ENCODE measurements around the gene HOXA4.

DNA sequence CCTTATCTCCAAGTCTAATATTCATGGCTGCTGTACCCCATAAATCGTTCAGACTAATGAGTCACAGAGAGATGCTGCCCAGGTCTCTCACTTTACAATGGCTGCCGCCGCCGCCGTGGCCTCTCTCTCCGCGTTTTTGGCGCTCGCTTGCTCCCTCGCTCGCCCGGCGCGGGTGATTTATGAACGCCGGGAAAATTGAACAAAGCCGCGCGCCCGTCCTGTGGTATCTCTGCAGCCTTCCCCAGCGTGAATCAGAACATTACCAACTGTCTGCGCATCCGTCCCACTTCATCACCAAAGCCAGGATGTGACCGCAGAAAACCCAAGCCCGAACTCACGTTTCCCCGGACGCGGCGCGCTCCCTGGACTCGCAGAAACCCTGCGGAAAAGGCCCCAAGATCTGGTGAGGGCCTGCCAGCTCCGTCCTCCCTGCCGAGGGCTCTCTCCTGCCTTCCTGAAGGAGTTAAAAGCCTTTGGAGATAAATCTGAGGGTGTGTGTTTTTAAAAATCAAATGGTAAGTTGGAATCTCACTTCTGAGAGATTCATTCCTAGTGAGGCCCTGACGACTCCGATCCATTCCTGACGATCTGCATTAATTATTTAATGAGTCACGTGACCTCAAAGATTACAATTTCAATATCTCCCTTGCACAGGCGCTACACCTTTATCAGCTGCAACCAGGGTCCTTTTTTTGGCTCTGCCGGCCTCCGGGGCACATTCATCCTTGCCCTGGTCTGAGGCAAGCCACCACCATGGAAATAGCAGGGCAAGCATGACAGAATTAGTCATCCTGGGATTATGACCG lies 6.3 kb downstream of the HOXA4 start:
- TF ChIP-seq, protein P1, sequence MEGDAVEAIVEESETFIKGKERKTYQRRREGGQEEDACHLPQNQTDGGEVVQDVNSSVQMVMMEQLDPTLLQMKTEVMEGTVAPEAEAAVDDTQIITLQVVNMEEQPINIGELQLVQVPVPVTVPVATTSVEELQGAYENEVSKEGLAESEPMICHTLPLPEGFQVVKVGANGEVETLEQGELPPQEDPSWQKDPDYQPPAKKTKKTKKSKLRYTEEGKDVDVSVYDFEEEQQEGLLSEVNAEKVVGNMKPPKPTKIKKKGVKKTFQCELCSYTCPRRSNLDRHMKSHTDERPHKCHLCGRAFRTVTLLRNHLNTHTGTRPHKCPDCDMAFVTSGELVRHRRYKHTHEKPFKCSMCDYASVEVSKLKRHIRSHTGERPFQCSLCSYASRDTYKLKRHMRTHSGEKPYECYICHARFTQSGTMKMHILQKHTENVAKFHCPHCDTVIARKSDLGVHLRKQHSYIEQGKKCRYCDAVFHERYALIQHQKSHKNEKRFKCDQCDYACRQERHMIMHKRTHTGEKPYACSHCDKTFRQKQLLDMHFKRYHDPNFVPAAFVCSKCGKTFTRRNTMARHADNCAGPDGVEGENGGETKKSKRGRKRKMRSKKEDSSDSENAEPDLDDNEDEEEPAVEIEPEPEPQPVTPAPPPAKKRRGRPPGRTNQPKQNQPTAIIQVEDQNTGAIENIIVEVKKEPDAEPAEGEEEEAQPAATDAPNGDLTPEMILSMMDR (conservative IDR thresholded peaks at IDR 0.05 in 1 of 2, IDR thresholded peaks at IDR 0.05 in 1 of 2; ENCODE audit: low read depth in 1 of 2, low read length in 2 of 2), result no peak
- TF ChIP-seq EZH2 (IDR thresholded peaks at IDR 0.05; ENCODE audit: low read length, missing control alignments), result no peak

All from fibroblast of lung (primary cell).